Endothelial cell of umbilical vein (primary cell): ENCODE results near the gene IL10RA. TPM values are rescaled to one million over a fixed set of nuclear protein-coding genes. Genes with fewer than 3 reads are reported as not detected.

Experiments
- BruUV-seq: library from RNA; stranded (reverse); fragments of 400-500 nt; replicated peaks from 2 replicates; lab custom pipeline; 2021; lab: Mats Ljungman, UMichigan
- CTCF ChIA-PET: fragments of 300-600, 350-600 bp; sonication (Branson Sonifier 250); formaldehyde crosslinking; loops from one replicate; lab custom pipeline; 2021; ENCODE audit warnings: antibody characterized with exemption, inconsistent platforms; lab: Charles Lee
- POLR2A ChIA-PET: fragments of 300-600, 350-600 bp; sonication (Branson Sonifier 250); formaldehyde crosslinking; loops from one replicate; lab custom pipeline; 2021; ENCODE audit warnings: antibody characterized with exemption, inconsistent platforms; lab: Charles Lee
- DNase-seq: peaks from one replicate; pipeline ENCODE4 v3.0.0-alpha.2; 2011; ENCODE audit warnings: low read depth, low spot score
- FAIRE-seq: peaks from 2 replicates; lab custom pipeline; 2011; peaks lifted over from hg19 to GRCh38; lab: Jason Lieb, UNC
- H2AFZ ChIP-seq: 2 replicates; pipeline ENCODE4 v1.6.0; 2012; ENCODE audit warnings: low read depth, low read length, control low read depth, inconsistent platforms
- H3K27ac ChIP-seq: 2 replicates; pipeline ENCODE4 v1.5.1; 2011; ENCODE audit warnings: low read depth, mild to moderate bottlenecking, control low read depth, low read length, moderate library complexity; ENCODE audit not compliant: insufficient read depth
- H3K27me3 ChIP-seq, 2 experiments: 2 replicates each; pipeline versions ENCODE4 v1.6.0 to v1.6.1; 2011; ENCODE audit warnings: low read length in 2 of 2, mixed read lengths in 1 of 2; ENCODE audit not compliant: control insufficient read depth in 2 of 2, insufficient read depth in 2 of 2
- H3K36me3 ChIP-seq, 2 experiments: 2 replicates in 1 of 2; 3 replicates in 1 of 2; pipeline ENCODE4 v1.5.1; 2011; ENCODE audit warnings: low read length in 2 of 2, mild to moderate bottlenecking in 1 of 2, moderate library complexity in 1 of 2; ENCODE audit not compliant: control insufficient read depth in 2 of 2, insufficient read depth in 2 of 2; ENCODE audit errors: extremely low read depth in 1 of 2
- H3K4me1 ChIP-seq: 3 replicates; pipeline ENCODE4 v1.5.1; 2011; ENCODE audit warnings: mild to moderate bottlenecking, low read length; ENCODE audit not compliant: control insufficient read depth, insufficient read depth; ENCODE audit errors: extremely low read depth
- H3K4me2 ChIP-seq: 2 replicates; pipeline ENCODE4 v1.6.1; 2011; ENCODE audit warnings: low read length, control low read depth, mixed read lengths; ENCODE audit not compliant: insufficient read depth
- H3K4me3 ChIP-seq, 3 experiments: fragments of 200-600 bp in 1 of 3; sonication (generic), shearing (Covaris generic) in 1 of 3; replicated peaks in 1 of 3; 2 replicates each; pipeline ENCODE4 v1.5.1; 2011 to 2016; ENCODE audit warnings: control low read depth in 3 of 3, low read length in 3 of 3, mild to moderate bottlenecking in 2 of 3, inconsistent platforms in 1 of 3, low read depth in 1 of 3, moderate library complexity in 1 of 3; ENCODE audit not compliant: insufficient read depth in 1 of 3
- H3K79me2 ChIP-seq: 2 replicates; pipeline ENCODE4 v1.6.0; 2012; ENCODE audit warnings: low read length, inconsistent platforms; ENCODE audit not compliant: control insufficient read depth, insufficient read depth
- H3K9ac ChIP-seq: replicated peaks from 2 replicates; pipeline ENCODE3; 2011; ENCODE audit warnings: low read length, control low read depth; ENCODE audit not compliant: insufficient read depth; ENCODE audit errors: extremely low read depth
- H3K9me1 ChIP-seq: replicated peaks from 3 replicates; pipeline ENCODE4 v1.6.0; 2011; ENCODE audit warnings: mild to moderate bottlenecking, low read length; ENCODE audit not compliant: control insufficient read depth, insufficient read depth; ENCODE audit errors: extremely low read depth
- H3K9me3 ChIP-seq: replicated peaks from 2 replicates; pipeline ENCODE4 v1.5.1; 2012; ENCODE audit warnings: low read length, inconsistent platforms; ENCODE audit not compliant: control insufficient read depth, insufficient read depth
- H4K20me1 ChIP-seq: replicated peaks from 2 replicates; pipeline ENCODE3; 2011; ENCODE audit warnings: mild to moderate bottlenecking, low read length; ENCODE audit not compliant: control insufficient read depth, insufficient read depth; ENCODE audit errors: extremely low read depth
- EZH2 ChIP-seq: IDR thresholded peaks from 2 replicates; pipeline ENCODE4 v1.6.1; 2012; ENCODE audit warnings: borderline replicate concordance, low read depth, mild to moderate bottlenecking, moderate library complexity, low read length, inconsistent platforms; ENCODE audit not compliant: severe bottlenecking
- FOS ChIP-seq: IDR thresholded peaks from 2 replicates; pipeline ENCODE4 v1.6.1; 2011; ENCODE audit warnings: mild to moderate bottlenecking, low read length, moderate library complexity, borderline replicate concordance; ENCODE audit not compliant: insufficient read depth
- GATA2 ChIP-seq: IDR thresholded peaks from 2 replicates; pipeline ENCODE4 v1.7.0; 2011; ENCODE audit warnings: low read depth, mild to moderate bottlenecking, moderate library complexity, mixed read lengths, low read length; ENCODE audit not compliant: insufficient read length, insufficient read depth
- JUN ChIP-seq: IDR thresholded peaks from 2 replicates; pipeline ENCODE4 v1.6.1; 2011; ENCODE audit warnings: borderline replicate concordance, low read depth; ENCODE audit not compliant: insufficient read length, insufficient read depth
- MAX ChIP-seq: IDR thresholded peaks from 2 replicates; pipeline ENCODE4 v1.6.1; 2011; ENCODE audit not compliant: insufficient read depth, insufficient read length
- MYC ChIP-seq: IDR thresholded peaks from one replicate; pipeline ENCODE4 v1.6.1; 2011; ENCODE audit warnings: mild to moderate bottlenecking, low read depth, low read length
- POLR2A ChIP-seq: IDR thresholded peaks from 2 replicates; pipeline ENCODE4 v1.6.1; 2012; ENCODE audit warnings: low read depth, mild to moderate bottlenecking, control low read depth, low read length
- POLR2AphosphoS5 ChIP-seq: IDR thresholded peaks from 2 replicates; pipeline ENCODE4 v1.6.1; 2012; ENCODE audit warnings: low read depth, mild to moderate bottlenecking, control low read depth, low read length, moderate library complexity; ENCODE audit not compliant: insufficient read depth
- dilution Hi-C: fragments of 300-500 bp; cut with MboI; formaldehyde crosslinking; loops from one replicate; pipeline ENCODE4 v1.15.0; 2019; ENCODE audit warnings: low sequenced_read_pairs; ENCODE audit not compliant: extremely low pct_ligation_motif_present
- intact Hi-C: fragments of 100-400 bp; cut with micrococcal nuclease; formaldehyde crosslinking; loops from one replicate; pipeline ENCODE4 v1.10.0; 2022
- polyA plus RNA-seq, 4 experiments: library from polyadenylated mRNA; depleted of rRNA in 3 of 4; stranded (reverse) in 3 of 4; unstranded in 1 of 4; fragments of >200 nt; gene quantifications; 2 replicates each; pipeline versions ENCODE4 v1.2.1 to v1.2.3, GENCODE V29; 2011 to 2012; ENCODE audit warnings: missing spikeins in 1 of 4
- total RNA-seq: library from RNA; stranded (reverse); gene quantifications from 2 replicates; pipeline ENCODE4 v1.2.3, GENCODE V29; 2021
- TF ChIP-seq, protein P1 (sequence below), 2 donors: IDR thresholded peaks; 1 replicate in 1 of 2; 2 replicates in 1 of 2; pipeline ENCODE4 v1.5.1; 2011; ENCODE audit warnings: low read length in 2 of 2, mild to moderate bottlenecking in 2 of 2, moderate library complexity in 2 of 2, control low read depth in 1 of 2, inconsistent platforms in 1 of 2, low read depth in 1 of 2; ENCODE audit not compliant: insufficient read depth in 1 of 2; ENCODE audit errors: extremely low read depth in 1 of 2

Gene IL10RA
- total and polyA plus RNA-seq, 2 donors (not counting 3 experiments of a cell fraction or from before 2014, with no cell fraction given), result 0.04 TPM; not detected in 1

- POLR2A ChIA-PET, result no interaction called here
- peaks cover 7 to 8% of the 10 kb centered on the region in 2 experiments for H3K27me3 ChIP-seq
- no peaks in the 10 kb centered on the region for H3K36me3 ChIP-seq
- H3K9me1 ChIP-seq, result no peaks in the 10 kb centered on the region
- H2AFZ ChIP-seq, result no peak overlapping the region
- H3K9ac ChIP-seq, result no peak overlapping the region
- no peaks in the 10 kb centered on the region for H3K9me3 ChIP-seq
- DNase-seq, result no peak
- H3K4me3 ChIP-seq, result no peak overlapping the region
- BruUV-seq, result no TSS peak
- H3K79me2 ChIP-seq, result no peaks in the 10 kb centered on the region
- no peak overlapping the region for H3K4me2 ChIP-seq
- intact Hi-C loops, result no loop called here
- TF ChIP-seq EZH2 (no peak), POLR2AphosphoS5 (no peak), JUN (no peak), MAX (no peak), GATA2 (no peak), MYC (no peak), FOS (no peak), POLR2A (no peak)
- TF ChIP-seq, protein P1, sequence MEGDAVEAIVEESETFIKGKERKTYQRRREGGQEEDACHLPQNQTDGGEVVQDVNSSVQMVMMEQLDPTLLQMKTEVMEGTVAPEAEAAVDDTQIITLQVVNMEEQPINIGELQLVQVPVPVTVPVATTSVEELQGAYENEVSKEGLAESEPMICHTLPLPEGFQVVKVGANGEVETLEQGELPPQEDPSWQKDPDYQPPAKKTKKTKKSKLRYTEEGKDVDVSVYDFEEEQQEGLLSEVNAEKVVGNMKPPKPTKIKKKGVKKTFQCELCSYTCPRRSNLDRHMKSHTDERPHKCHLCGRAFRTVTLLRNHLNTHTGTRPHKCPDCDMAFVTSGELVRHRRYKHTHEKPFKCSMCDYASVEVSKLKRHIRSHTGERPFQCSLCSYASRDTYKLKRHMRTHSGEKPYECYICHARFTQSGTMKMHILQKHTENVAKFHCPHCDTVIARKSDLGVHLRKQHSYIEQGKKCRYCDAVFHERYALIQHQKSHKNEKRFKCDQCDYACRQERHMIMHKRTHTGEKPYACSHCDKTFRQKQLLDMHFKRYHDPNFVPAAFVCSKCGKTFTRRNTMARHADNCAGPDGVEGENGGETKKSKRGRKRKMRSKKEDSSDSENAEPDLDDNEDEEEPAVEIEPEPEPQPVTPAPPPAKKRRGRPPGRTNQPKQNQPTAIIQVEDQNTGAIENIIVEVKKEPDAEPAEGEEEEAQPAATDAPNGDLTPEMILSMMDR (IDR thresholded peaks at IDR 0.05; ENCODE audit: extremely low read depth in 1 of 2, insufficient read depth in 1 of 2, low read depth in 1 of 2, low read length in 2 of 2), result no peak
- dilution Hi-C loops, result no loop called here
- CTCF ChIA-PET, result interaction anchor here (1.0 to 4.0 kb wide), 4 partner anchors 8 to 162 kb away, joined by 3 to 16 read pairs (median 4); no protein-coding TSS in a partner anchor
- H4K20me1 ChIP-seq, result no peaks in the 10 kb centered on the region
- H3K27ac ChIP-seq, result no peak overlapping the region
- no peak for FAIRE-seq
- H3K4me1 ChIP-seq, result no peaks in the 10 kb centered on the region
Measured at GRCh38 chr11:117979481-117980211, 6.5 kb upstream of the IL10RA start.
